Measurements from ENCODE around the gene RAB18.

Gene RAB18

GRCh38 chr10:27550823-27551222 is 46.7 kb downstream of the RAB18 start:
- Histone ChIP-seq H3K79me1 (ENCODE audit: low read depth, low read length) (no peaks in the 10 kb centered on the region), H2AK5ac (ENCODE audit: low read depth, low read length) (no peak overlapping the region), H3K4me3 (ENCODE audit: low read length in 2 of 2) (no peak overlapping the region), H2AFZ (ENCODE audit: low read length) (no peak overlapping the region), H2BK15ac (ENCODE audit: low read length) (no peak overlapping the region), H4K91ac (ENCODE audit: low read depth, low read length, poor library complexity) (no peak overlapping the region), H3K4me2 (ENCODE audit: insufficient read depth, low read length, poor library complexity, severe bottlenecking) (no peak overlapping the region), H3K18ac (ENCODE audit: low read length) (no peak overlapping the region), H3K4me1 (ENCODE audit: control insufficient read depth in 2 of 2, insufficient read depth in 1 of 2, low read depth in 1 of 2, low read length in 2 of 2) (no peaks in the 10 kb centered on the region), H3K27ac (replicated peaks; ENCODE audit: low read length) (no peak overlapping the region), H3K4ac (ENCODE audit: low read length) (no peak overlapping the region), H4K8ac (ENCODE audit: low read depth, low read length) (no peak overlapping the region), H3K23ac (ENCODE audit: low read depth, low read length, poor library complexity) (no peak overlapping the region), H2BK120ac (ENCODE audit: low read depth, low read length) (no peak overlapping the region), H2BK12ac (ENCODE audit: low read length) (no peak overlapping the region), H3K36me3 (replicated peaks in 1 of 2; ENCODE audit: control insufficient read depth in 2 of 2, insufficient read depth in 2 of 2, low read length in 2 of 2) (peaks cover 0 to 3% of the 10 kb centered on the region in 2 donors), H3K27me3 (ENCODE audit: control insufficient read depth in 3 of 3, insufficient read depth in 3 of 3, low read depth in 1 of 3, low read length in 3 of 3) (no peaks in the 10 kb centered on the region), H3K9ac (ENCODE audit: low read depth, low read length, poor library complexity) (no peak overlapping the region), H2BK5ac (ENCODE audit: low read length) (no peak overlapping the region), H3K14ac (ENCODE audit: low read length) (no peak overlapping the region), H3K9me3 (replicated peaks in 1 of 2; ENCODE audit: control insufficient read depth in 2 of 2, insufficient read depth in 1 of 2, low read depth in 1 of 2, low read length in 2 of 2) (no peaks in the 10 kb centered on the region)
- whole genome bisulfite sequencing, 2 donors (ENCODE audit: extremely low coverage in 2 of 2, insufficient read length in 2 of 2, insufficient replicate concordance in 1 of 2) = no CpG with 5 or more reads among the region's 6 CpGs
- no peak for DNase-seq (ENCODE audit: low spot score)

GRCh38 chr10:27558612-27559020 is 54.5 kb downstream of the RAB18 start:
- peak; percentile 26 for DNase-seq (ENCODE audit: low spot score)
- H2BK12ac ChIP-seq (ENCODE audit: low read length) = no peak overlapping the region
- H3K27ac ChIP-seq (replicated peaks; ENCODE audit: low read length) = no peak overlapping the region
- H3K14ac ChIP-seq (ENCODE audit: low read length) = no peak overlapping the region
- no peaks in the 10 kb centered on the region for H3K36me3 ChIP-seq (replicated peaks in 1 of 2; ENCODE audit: control insufficient read depth in 2 of 2, insufficient read depth in 2 of 2, low read length in 2 of 2)
- H3K23ac ChIP-seq (ENCODE audit: low read depth, low read length, poor library complexity) = no peak overlapping the region
- no peak overlapping the region for H3K4ac ChIP-seq (ENCODE audit: low read length)
- no peaks in the 10 kb centered on the region for H3K9me3 ChIP-seq (replicated peaks in 1 of 2; ENCODE audit: control insufficient read depth in 2 of 2, insufficient read depth in 1 of 2, low read depth in 1 of 2, low read length in 2 of 2)
- no peak overlapping the region for H2BK5ac ChIP-seq (ENCODE audit: low read length)
- no peak overlapping the region for H3K18ac ChIP-seq (ENCODE audit: low read length)
- WGBS, 2 donors (ENCODE audit: extremely low coverage in 2 of 2, insufficient read length in 2 of 2, insufficient replicate concordance in 1 of 2) = no CpG with 5 or more reads among the region's 3 CpGs
- H3K4me2 ChIP-seq (ENCODE audit: insufficient read depth, low read length, poor library complexity, severe bottlenecking) = no peak overlapping the region
- H3K27me3 ChIP-seq (ENCODE audit: control insufficient read depth in 3 of 3, insufficient read depth in 3 of 3, low read depth in 1 of 3, low read length in 3 of 3) = no peaks in the 10 kb centered on the region
- no peak overlapping the region for H2AK5ac ChIP-seq (ENCODE audit: low read depth, low read length)
- no peaks in the 10 kb centered on the region for H3K4me1 ChIP-seq (ENCODE audit: control insufficient read depth in 2 of 2, insufficient read depth in 1 of 2, low read depth in 1 of 2, low read length in 2 of 2)
- no peaks in the 10 kb centered on the region for H3K79me1 ChIP-seq (ENCODE audit: low read depth, low read length)
- no peak overlapping the region for H2BK15ac ChIP-seq (ENCODE audit: low read length)
- H2BK120ac ChIP-seq (ENCODE audit: low read depth, low read length) = no peak overlapping the region
- no peak overlapping the region for H4K8ac ChIP-seq (ENCODE audit: low read depth, low read length)
- no peak overlapping the region for H2AFZ ChIP-seq (ENCODE audit: low read length)
- H4K91ac ChIP-seq (ENCODE audit: low read depth, low read length, poor library complexity) = no peak overlapping the region
- H3K9ac ChIP-seq (ENCODE audit: low read depth, low read length, poor library complexity) = no peak overlapping the region
- H3K4me3 ChIP-seq (ENCODE audit: low read length in 2 of 2) = no peak overlapping the region

DNA sequence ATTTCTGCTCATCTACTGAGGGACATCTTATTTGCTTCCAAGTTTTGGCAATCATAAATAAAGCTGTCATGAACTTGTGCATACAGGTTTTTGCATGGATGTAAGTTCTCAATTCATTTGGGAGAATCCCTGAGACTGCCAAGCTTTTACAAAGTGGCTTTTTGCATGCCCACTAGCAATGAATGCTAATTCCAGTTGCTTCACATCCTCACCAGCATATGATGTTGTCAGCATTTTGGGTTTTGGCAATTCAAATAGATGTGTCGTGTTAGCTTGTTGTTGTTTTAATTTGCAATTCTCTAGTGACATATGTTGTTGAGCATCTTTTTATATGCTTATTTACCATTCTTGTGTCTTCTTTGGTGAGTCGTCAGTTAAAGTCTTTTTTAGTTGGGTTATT is 57.2 kb downstream of the RAB18 start:
- Histone ChIP-seq H2BK12ac (ENCODE audit: low read length) (no peak overlapping the region), H3K4me3 (ENCODE audit: low read length in 2 of 2) (no peak overlapping the region), H3K14ac (ENCODE audit: low read length) (no peak overlapping the region), H3K4me2 (ENCODE audit: insufficient read depth, low read length, poor library complexity, severe bottlenecking) (no peak overlapping the region), H3K27ac (replicated peaks; ENCODE audit: low read length) (no peak overlapping the region), H3K79me1 (ENCODE audit: low read depth, low read length) (no peaks in the 10 kb centered on the region), H2BK15ac (ENCODE audit: low read length) (no peak overlapping the region), H2BK5ac (ENCODE audit: low read length) (no peak overlapping the region), H2AK5ac (ENCODE audit: low read depth, low read length) (no peak overlapping the region), H3K4ac (ENCODE audit: low read length) (no peak overlapping the region), H2BK120ac (ENCODE audit: low read depth, low read length) (no peak overlapping the region), H3K4me1 (ENCODE audit: control insufficient read depth in 2 of 2, insufficient read depth in 1 of 2, low read depth in 1 of 2, low read length in 2 of 2) (no peaks in the 10 kb centered on the region), H3K36me3 (replicated peaks in 1 of 2; ENCODE audit: control insufficient read depth in 2 of 2, insufficient read depth in 2 of 2, low read length in 2 of 2) (no peaks in the 10 kb centered on the region), H3K18ac (ENCODE audit: low read length) (no peak overlapping the region), H3K27me3 (ENCODE audit: control insufficient read depth in 3 of 3, insufficient read depth in 3 of 3, low read depth in 1 of 3, low read length in 3 of 3) (no peaks in the 10 kb centered on the region), H2AFZ (ENCODE audit: low read length) (no peak overlapping the region), H3K9me3 (replicated peaks in 1 of 2; ENCODE audit: control insufficient read depth in 2 of 2, insufficient read depth in 1 of 2, low read depth in 1 of 2, low read length in 2 of 2) (no peaks in the 10 kb centered on the region), H3K23ac (ENCODE audit: low read depth, low read length, poor library complexity) (no peak overlapping the region), H3K9ac (ENCODE audit: low read depth, low read length, poor library complexity) (no peak overlapping the region), H4K8ac (ENCODE audit: low read depth, low read length) (no peak overlapping the region), H4K91ac (ENCODE audit: low read depth, low read length, poor library complexity) (no peak overlapping the region)
- no CpG with 5 or more reads among the region's 2 CpGs for WGBS, 2 donors (ENCODE audit: extremely low coverage in 2 of 2, insufficient read length in 2 of 2, insufficient replicate concordance in 1 of 2)
- no peak for DNase-seq (ENCODE audit: low spot score)

GRCh38 chr10:27564398-27564797 is 60.3 kb downstream of the RAB18 start:
- Histone ChIP-seq H3K27me3 (ENCODE audit: control insufficient read depth in 3 of 3, insufficient read depth in 3 of 3, low read depth in 1 of 3, low read length in 3 of 3) (no peaks in the 10 kb centered on the region), H3K79me1 (ENCODE audit: low read depth, low read length) (no peaks in the 10 kb centered on the region), H2BK120ac (ENCODE audit: low read depth, low read length) (no peak overlapping the region), H3K4me1 (ENCODE audit: control insufficient read depth in 2 of 2, insufficient read depth in 1 of 2, low read depth in 1 of 2, low read length in 2 of 2) (no peaks in the 10 kb centered on the region), H4K91ac (ENCODE audit: low read depth, low read length, poor library complexity) (no peak overlapping the region), H3K36me3 (replicated peaks in 1 of 2; ENCODE audit: control insufficient read depth in 2 of 2, insufficient read depth in 2 of 2, low read length in 2 of 2) (no peaks in the 10 kb centered on the region), H2AK5ac (ENCODE audit: low read depth, low read length) (no peak overlapping the region), H4K8ac (ENCODE audit: low read depth, low read length) (no peak overlapping the region), H3K9me3 (replicated peaks in 1 of 2; ENCODE audit: control insufficient read depth in 2 of 2, insufficient read depth in 1 of 2, low read depth in 1 of 2, low read length in 2 of 2) (no peaks in the 10 kb centered on the region), H3K4me3 (ENCODE audit: low read length in 2 of 2) (no peak overlapping the region), H3K27ac (replicated peaks; ENCODE audit: low read length) (no peak overlapping the region), H3K14ac (ENCODE audit: low read length) (no peak overlapping the region), H2BK12ac (ENCODE audit: low read length) (no peak overlapping the region), H3K4me2 (ENCODE audit: insufficient read depth, low read length, poor library complexity, severe bottlenecking) (no peak overlapping the region), H2BK5ac (ENCODE audit: low read length) (no peak overlapping the region), H3K23ac (ENCODE audit: low read depth, low read length, poor library complexity) (no peak overlapping the region), H3K18ac (ENCODE audit: low read length) (no peak overlapping the region), H3K4ac (ENCODE audit: low read length) (no peak overlapping the region), H3K9ac (ENCODE audit: low read depth, low read length, poor library complexity) (no peak overlapping the region), H2AFZ (ENCODE audit: low read length) (no peak overlapping the region), H2BK15ac (ENCODE audit: low read length) (no peak overlapping the region)
- no peak for DNase-seq (ENCODE audit: low spot score)
- no CpG with 5 or more reads among the region's 1 CpG for WGBS, 2 donors (ENCODE audit: extremely low coverage in 2 of 2, insufficient read length in 2 of 2, insufficient replicate concordance in 1 of 2)

Measured in neuronal stem cell (in vitro differentiated cells).